Stimulated activated naive CD8-positive, alpha-beta T cell treated with anti-CD3 and anti-CD28 coated beads, Interleukin-15, amount 100 ng/mL, for 72 hours (primary cell): ENCODE results near the gene EXD3.
"Not testable (repeated sequence)": the region's sequence is repeated elsewhere in the genome, so short reads cannot be mapped to it uniquely, and the experiment has no call there.

Source experiments
- ATAC-seq: fragments of 150-1000 bp; cut with Tn5 transposase; 2 replicates; pipeline ENCODE4 v1.10.0; 2021; ENCODE audit warnings: mild to moderate bottlenecking, moderate library complexity
- DNase-seq, 2 donors: peaks; one replicate each; pipeline ENCODE4 v3.0.0; 2021 to 2022
- H3K27ac Mint-ChIP-seq, 2 donors: one replicate each; pipeline ENCODE4 v1.8.0; 2022; ENCODE audit warnings: mild to moderate bottlenecking in 2 of 2, mixed read lengths in 2 of 2, moderate library complexity in 2 of 2
- H3K27me3 Mint-ChIP-seq: one replicate; pipeline ENCODE4 v1.8.0; 2022; ENCODE audit warnings: mixed read lengths
- H3K4me1 Mint-ChIP-seq: one replicate; pipeline ENCODE4 v1.8.0; 2022; ENCODE audit warnings: mild to moderate bottlenecking, mixed read lengths
- H3K4me3 Mint-ChIP-seq, 2 donors: one replicate each; pipeline ENCODE4 v1.8.0; 2022; ENCODE audit warnings: mild to moderate bottlenecking in 2 of 2, mixed read lengths in 2 of 2, moderate library complexity in 1 of 2
- H3K9me3 Mint-ChIP-seq, 2 donors: one replicate each; pipeline ENCODE4 v1.8.0; 2022; ENCODE audit warnings: mixed read lengths in 2 of 2

The EXD3 gene

GRCh38 chr9:137454145-137454596 lies 31.2 kb upstream of the EXD3 start:
- Mint-ChIP-seq H3K4me1 (peaks cover 81% of the 10 kb centered on the region), H3K27ac (no peak overlapping the region), H3K9me3 (no peaks in the 10 kb centered on the region), H3K4me3 (peak overlapping the region; percentile 44 to 67), H3K27me3 (no peaks in the 10 kb centered on the region)
- DNase-seq (peak in 1 of 2 donors; percentile 48), ATAC-seq (no peak)

- peak; percentile 43 for ATAC-seq
- DNase-seq, result peak; percentile 55 to 65
- H3K9me3 Mint-ChIP-seq, result no peaks in the 10 kb centered on the region
- H3K4me3 Mint-ChIP-seq, result peak overlapping the region in 1 of 2 donors; percentile 2
- no peaks in the 10 kb centered on the region for H3K27me3 Mint-ChIP-seq
- H3K4me1 Mint-ChIP-seq, result peaks cover 86% of the 10 kb centered on the region
- peak overlapping the region in 1 of 2 donors; percentile 12 for H3K27ac Mint-ChIP-seq
Observed at GRCh38 chr9:137453643-137454081, 30.7 kb upstream of the EXD3 start.

GRCh38 chr9:137452761-137453642 lies 30.0 kb upstream of the EXD3 start:
- H3K9me3 Mint-ChIP-seq, result no peaks in the 10 kb centered on the region
- no peaks in the 10 kb centered on the region for H3K27me3 Mint-ChIP-seq
- H3K4me1 Mint-ChIP-seq, result peaks cover 91% of the 10 kb centered on the region
- ATAC-seq (no peak), DNase-seq (peak in 1 of 2 donors; percentile 28)
- no peak overlapping the region for H3K27ac Mint-ChIP-seq
- peak overlapping the region in 1 of 2 donors; percentile 29 for H3K4me3 Mint-ChIP-seq

- no peak overlapping the region for H3K27ac Mint-ChIP-seq
- H3K4me1 Mint-ChIP-seq, result peaks cover 91% of the 10 kb centered on the region
- H3K9me3 Mint-ChIP-seq, result no peaks in the 10 kb centered on the region
- no peak for ATAC-seq
- DNase-seq, result peak in 1 of 2 donors; percentile 16
- peak overlapping the region; percentile 56 to 57 for H3K4me3 Mint-ChIP-seq
- no peaks in the 10 kb centered on the region for H3K27me3 Mint-ChIP-seq
Observed at GRCh38 chr9:137452006-137452760, 29.2 kb upstream of the EXD3 start.

- Mint-ChIP-seq H3K4me3 (peak overlapping the region; percentile 56 to 57), H3K4me1 (peaks cover 88% of the 10 kb centered on the region), H3K27ac (peak overlapping the region in 1 of 2 donors; percentile 15)
- H3K9me3 Mint-ChIP-seq, H3K27me3 Mint-ChIP-seq, ATAC-seq: not testable (repeated sequence)
- peak in 1 of 2 donors; percentile 11 for DNase-seq
Observed at GRCh38 chr9:137451264-137452005, 28.5 kb upstream of the EXD3 start.

- H3K4me1 Mint-ChIP-seq, result peaks cover 86% of the 10 kb centered on the region
- DNase-seq, result peak in 1 of 2 donors; percentile 22
- not testable (repeated sequence) for H3K27me3 Mint-ChIP-seq, ATAC-seq, H3K9me3 Mint-ChIP-seq
- H3K4me3 Mint-ChIP-seq, result peak overlapping the region in 1 of 2 donors; percentile 44
- peak overlapping the region in 1 of 2 donors; percentile 75 for H3K27ac Mint-ChIP-seq
Observed at GRCh38 chr9:137450539-137451222, 27.7 kb upstream of the EXD3 start.

- peak overlapping the region in 1 of 2 donors; percentile 75 for H3K27ac Mint-ChIP-seq
Observed at GRCh38 chr9:137449931-137450538, 27.1 kb upstream of the EXD3 start.

GRCh38 chr9:137449081-137449844 lies 26.3 kb upstream of the EXD3 start:
- H3K4me3 Mint-ChIP-seq, result no peak overlapping the region
- no peaks in the 10 kb centered on the region for H3K9me3 Mint-ChIP-seq
- H3K4me1 Mint-ChIP-seq, result peaks cover 86% of the 10 kb centered on the region
- H3K27ac Mint-ChIP-seq, result peak overlapping the region in 1 of 2 donors; percentile 54
- ATAC-seq (no peak), DNase-seq (no peak)
- peaks cover 6% of the 10 kb centered on the region for H3K27me3 Mint-ChIP-seq

More at GRCh38 chr9:137449931-137450538, 27.1 kb upstream of the EXD3 start:
- Mint-ChIP-seq H3K9me3 (no peaks in the 10 kb centered on the region), H3K4me3 (no peak overlapping the region), H3K4me1 (peaks cover 86% of the 10 kb centered on the region), H3K27me3 (no peaks in the 10 kb centered on the region)
- ATAC-seq, result peak; percentile 12
- DNase-seq, result peak; percentile 49 to 58

- H3K27ac Mint-ChIP-seq, result no peak overlapping the region
- peaks cover 13% of the 10 kb centered on the region for H3K27me3 Mint-ChIP-seq
- ATAC-seq (peak; percentile 18), DNase-seq (no peak)
- peaks cover 81% of the 10 kb centered on the region for H3K4me1 Mint-ChIP-seq
- no peaks in the 10 kb centered on the region for H3K9me3 Mint-ChIP-seq
- no peak overlapping the region for H3K4me3 Mint-ChIP-seq
Observed at GRCh38 chr9:137448602-137448962, 25.6 kb upstream of the EXD3 start.

- Mint-ChIP-seq H3K4me3 (no peak overlapping the region), H3K27me3 (peaks cover 17% of the 10 kb centered on the region), H3K9me3 (no peaks in the 10 kb centered on the region), H3K27ac (no peak overlapping the region), H3K4me1 (peaks cover 75% of the 10 kb centered on the region)
- DNase-seq, result no peak
- ATAC-seq, result no peak
Observed at GRCh38 chr9:137447722-137448601, 25.0 kb upstream of the EXD3 start.

GRCh38 chr9:137446851-137447471 lies 24.0 kb upstream of the EXD3 start:
- Mint-ChIP-seq H3K27me3 (peaks cover 24% of the 10 kb centered on the region), H3K4me1 (peaks cover 68% of the 10 kb centered on the region)
- ATAC-seq, result no peak

GRCh38 chr9:137445930-137446431 lies 23.0 kb upstream of the EXD3 start:
- no peak for DNase-seq
- Mint-ChIP-seq H3K9me3 (no peaks in the 10 kb centered on the region), H3K4me1 (peaks cover 65% of the 10 kb centered on the region), H3K27me3 (peaks cover 29% of the 10 kb centered on the region), H3K4me3 (no peak overlapping the region), H3K27ac (no peak overlapping the region)
- peak; percentile 15 for ATAC-seq

More at GRCh38 chr9:137446851-137447471, 24.0 kb upstream of the EXD3 start:
- DNase-seq, result no peak
- no peaks in the 10 kb centered on the region for H3K9me3 Mint-ChIP-seq
- no peak overlapping the region for H3K4me3 Mint-ChIP-seq
- no peak overlapping the region for H3K27ac Mint-ChIP-seq
